Left renal pelvis (tissue), 4 donors: ENCODE data around the gene CFAP53. TPM values are rescaled to one million over a fixed set of nuclear protein-coding genes. Genes with fewer than 3 reads are reported as not detected.

Experiments used
- polyA plus RNA-seq, 4 donors: library from polyadenylated mRNA; unstranded; fragments of 120-200 nt; gene quantifications; one replicate each; pipeline ENCODE4 v1.2.1, GENCODE V29; 2013; ENCODE audit not compliant: insufficient read length in 4 of 4

CFAP53 gene
- polyA plus RNA-seq, 4 donors = 0.68 to 4.6 (median 3.9) TPM

Other genes starting within 250 kb of the CFAP53 start
- 10 to 100 TPM in 3 of 4 donors, 1 to 10 TPM in 1; 6.2 to 30.2 (median 28.3) TPM for gene MYO5B, start 71.3 kb downstream of the CFAP53 start, polyA plus RNA-seq
- gene MBD1, start 15.0 kb upstream of the CFAP53 start, polyA plus RNA-seq = 10 to 100 TPM; 50.7 to 81.6 (median 61.5) TPM
- gene CXXC1, start 21.2 kb upstream of the CFAP53 start, polyA plus RNA-seq = 10 to 100 TPM; 43.3 to 98.6 (median 69.9) TPM
- 1 to 10 TPM; 6.4 to 8.4 (median 7.0) TPM for gene SKA1, start 108.6 kb upstream of the CFAP53 start, polyA plus RNA-seq